NK-92 treated with Interleukin-12 subunit alpha and Interleukin-12 subunit beta, amount 100 ng/mL, for 24 hours (cell line): ENCODE results near the gene XXYLT1.
"Not testable (repeated sequence)": the region's sequence is repeated elsewhere in the genome, so short reads cannot be mapped to it uniquely, and the experiment has no call there.

Source experiments
- DNase-seq: peaks from one replicate; lab custom pipeline; 2025; lab: John Stamatoyannopoulos, UW

Gene XXYLT1, protein sequence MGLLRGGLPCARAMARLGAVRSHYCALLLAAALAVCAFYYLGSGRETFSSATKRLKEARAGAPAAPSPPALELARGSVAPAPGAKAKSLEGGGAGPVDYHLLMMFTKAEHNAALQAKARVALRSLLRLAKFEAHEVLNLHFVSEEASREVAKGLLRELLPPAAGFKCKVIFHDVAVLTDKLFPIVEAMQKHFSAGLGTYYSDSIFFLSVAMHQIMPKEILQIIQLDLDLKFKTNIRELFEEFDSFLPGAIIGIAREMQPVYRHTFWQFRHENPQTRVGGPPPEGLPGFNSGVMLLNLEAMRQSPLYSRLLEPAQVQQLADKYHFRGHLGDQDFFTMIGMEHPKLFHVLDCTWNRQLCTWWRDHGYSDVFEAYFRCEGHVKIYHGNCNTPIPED

DNA sequence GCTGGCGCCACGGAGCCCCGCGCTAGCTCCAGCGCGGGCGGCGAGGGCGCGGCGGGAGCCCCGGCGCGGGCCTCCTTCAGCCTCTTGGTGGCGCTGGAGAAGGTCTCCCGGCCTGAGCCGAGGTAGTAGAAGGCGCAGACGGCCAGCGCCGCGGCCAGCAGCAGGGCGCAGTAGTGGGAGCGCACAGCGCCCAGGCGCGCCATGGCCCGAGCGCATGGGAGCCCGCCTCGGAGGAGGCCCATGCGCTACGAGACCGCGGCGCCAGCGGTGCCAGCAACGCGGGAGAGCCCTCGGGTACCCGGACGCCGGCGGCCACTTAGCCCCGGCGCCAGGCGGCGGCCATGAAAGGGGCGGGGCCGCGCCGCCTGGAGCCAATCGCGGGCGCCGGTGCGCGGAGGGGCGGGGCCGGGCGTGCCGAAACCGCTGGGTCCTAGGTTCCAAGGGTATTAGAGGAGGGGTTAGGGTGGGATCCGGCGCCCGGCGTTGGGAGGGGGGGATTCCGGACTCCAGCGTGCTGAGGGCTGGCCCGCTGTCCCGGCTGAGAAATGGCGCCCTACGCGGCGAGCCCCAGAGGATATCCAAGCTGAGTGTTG lies at the start of gene XXYLT1:
Gene XXYLT1 (minus strand): TSS at position 343 of the 593 bp plus-strand sequence. CDS start 101 bp downstream, at position 242.
- DNase-seq = peak; percentile 79

DNA sequence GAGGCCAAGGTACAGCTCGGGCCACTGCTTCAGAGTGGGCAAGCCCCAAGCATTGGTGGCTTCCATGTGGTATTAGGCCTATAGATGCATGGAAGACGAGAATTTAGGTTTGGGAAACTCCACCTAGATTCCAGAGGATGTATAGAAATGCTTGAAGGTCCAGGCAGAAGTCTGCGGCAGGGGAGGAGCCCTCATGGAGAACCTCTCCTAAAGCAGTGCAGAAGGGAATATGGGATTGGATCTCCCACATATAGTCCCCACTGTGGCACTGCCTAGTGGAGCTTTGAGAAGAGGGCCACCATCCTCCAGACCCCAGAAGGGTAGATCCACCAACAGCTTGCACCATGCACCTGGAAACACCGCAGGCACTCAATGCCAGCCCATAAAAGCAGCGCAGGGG lies 48.1 kb upstream of the XXYLT1 start:
- no peak for DNase-seq

GRCh38 chr3:195312714-195313113 lies 41.8 kb upstream of the XXYLT1 start:
- no peak for DNase-seq

DNA sequence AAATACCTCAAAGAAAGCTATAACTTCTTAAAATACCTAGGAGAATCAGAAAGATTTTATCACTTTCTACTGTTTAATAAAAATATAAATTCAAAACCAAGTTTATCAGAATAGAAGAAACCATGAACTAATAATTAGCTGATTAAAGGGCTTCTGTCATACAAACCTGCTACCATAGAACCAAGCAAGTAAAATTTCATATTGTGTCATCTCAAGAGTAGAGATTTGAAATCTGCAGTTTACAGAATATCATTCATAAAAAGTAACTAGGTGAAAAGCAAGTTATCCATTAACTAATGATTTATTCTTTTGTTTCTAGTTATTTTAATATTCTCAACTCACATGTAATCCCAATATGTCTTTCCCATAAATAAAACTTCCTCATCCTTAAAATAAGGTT lies 36.8 kb upstream of the XXYLT1 start:
- no peak for DNase-seq

- DNase-seq = no peak
Measured at GRCh38 chr3:195306369-195306768, 35.4 kb upstream of the XXYLT1 start.

- DNase-seq = no peak
Measured at GRCh38 chr3:195302431-195302830, 31.5 kb upstream of the XXYLT1 start.

- DNase-seq = no peak
Measured at GRCh38 chr3:195297446-195297845, 26.5 kb upstream of the XXYLT1 start.

GRCh38 chr3:195296662-195297061 lies 25.7 kb upstream of the XXYLT1 start:
- DNase-seq = no peak

DNA sequence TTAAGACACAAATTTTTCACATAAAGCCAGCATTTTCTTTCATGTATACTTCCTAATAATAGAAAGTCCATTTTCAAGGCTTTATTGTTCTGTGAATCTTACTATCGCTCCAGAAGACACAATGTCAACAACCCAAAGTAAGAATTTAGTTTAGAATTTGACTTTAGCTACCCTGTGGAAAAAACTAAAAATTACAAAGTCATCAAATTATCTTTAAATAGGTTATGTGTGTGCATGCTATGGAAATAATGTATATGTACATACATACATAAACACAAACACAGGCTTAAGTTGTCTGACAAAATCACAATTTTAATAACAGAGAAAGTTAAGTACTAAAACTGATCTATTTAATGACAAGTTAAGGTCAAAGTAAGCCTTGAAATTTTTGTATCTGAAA lies 20.2 kb upstream of the XXYLT1 start:
- no peak for DNase-seq

DNA sequence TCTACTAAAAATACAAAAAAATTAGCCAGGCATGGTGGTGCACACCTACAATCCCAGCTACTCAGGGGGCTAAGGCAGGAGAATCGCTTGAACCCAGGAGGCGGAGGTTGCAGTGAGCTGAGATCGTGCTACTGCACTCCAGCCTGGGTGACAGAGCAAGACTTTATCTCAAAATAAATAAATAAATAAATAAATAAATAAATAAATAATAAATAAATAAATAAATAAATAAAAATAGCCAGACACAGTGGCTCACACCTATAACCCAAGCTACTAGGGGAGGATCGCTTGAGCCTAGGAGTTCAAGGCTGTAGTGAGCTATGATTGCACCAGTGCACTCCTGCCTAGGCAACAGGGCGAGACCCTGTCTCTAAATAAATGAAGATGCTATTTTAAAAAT lies 19.7 kb upstream of the XXYLT1 start:
- not testable (repeated sequence) for DNase-seq

GRCh38 chr3:195286115-195286872 lies 15.3 kb upstream of the XXYLT1 start:
- no peak for DNase-seq

- no peak for DNase-seq
Measured at GRCh38 chr3:195285372-195285771, 14.4 kb upstream of the XXYLT1 start.

- DNase-seq = no peak
Measured at GRCh38 chr3:195284842-195285241, 13.9 kb upstream of the XXYLT1 start.

- DNase-seq = no peak
Measured at GRCh38 chr3:195282961-195283360, 12.0 kb upstream of the XXYLT1 start.

DNA sequence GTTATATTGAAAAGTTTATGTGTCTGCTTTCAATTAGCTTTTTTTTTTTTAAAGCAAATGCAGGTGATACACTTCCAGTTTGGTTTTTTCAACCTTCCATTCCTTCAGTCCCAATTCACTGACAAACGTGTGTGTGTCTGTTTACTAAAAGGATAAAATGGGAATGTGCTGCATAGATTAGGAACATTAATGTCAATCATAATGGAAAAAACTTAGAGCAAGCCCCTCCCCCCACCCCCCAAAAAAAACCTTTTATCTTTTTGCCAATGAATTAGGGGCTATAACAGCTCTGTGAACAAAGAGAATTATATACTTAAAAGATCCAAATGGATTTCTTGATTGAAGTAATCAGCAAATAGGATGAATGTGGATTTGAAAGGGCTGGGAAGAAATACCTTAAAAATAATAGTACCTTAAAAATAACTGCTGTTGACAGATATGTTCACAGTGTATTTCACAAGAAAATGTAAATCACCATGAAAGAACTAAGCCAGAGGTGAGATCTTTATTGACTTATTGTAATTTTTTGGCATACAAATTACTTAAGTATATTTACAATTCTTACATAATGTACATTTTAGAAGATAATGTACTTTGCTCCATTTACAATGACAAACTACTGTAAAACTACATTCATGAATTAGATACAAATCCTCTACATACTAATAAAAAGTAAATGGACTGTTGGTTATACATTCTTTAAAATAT lies 3.5 kb upstream of the XXYLT1 start:
- no peak for DNase-seq

DNA sequence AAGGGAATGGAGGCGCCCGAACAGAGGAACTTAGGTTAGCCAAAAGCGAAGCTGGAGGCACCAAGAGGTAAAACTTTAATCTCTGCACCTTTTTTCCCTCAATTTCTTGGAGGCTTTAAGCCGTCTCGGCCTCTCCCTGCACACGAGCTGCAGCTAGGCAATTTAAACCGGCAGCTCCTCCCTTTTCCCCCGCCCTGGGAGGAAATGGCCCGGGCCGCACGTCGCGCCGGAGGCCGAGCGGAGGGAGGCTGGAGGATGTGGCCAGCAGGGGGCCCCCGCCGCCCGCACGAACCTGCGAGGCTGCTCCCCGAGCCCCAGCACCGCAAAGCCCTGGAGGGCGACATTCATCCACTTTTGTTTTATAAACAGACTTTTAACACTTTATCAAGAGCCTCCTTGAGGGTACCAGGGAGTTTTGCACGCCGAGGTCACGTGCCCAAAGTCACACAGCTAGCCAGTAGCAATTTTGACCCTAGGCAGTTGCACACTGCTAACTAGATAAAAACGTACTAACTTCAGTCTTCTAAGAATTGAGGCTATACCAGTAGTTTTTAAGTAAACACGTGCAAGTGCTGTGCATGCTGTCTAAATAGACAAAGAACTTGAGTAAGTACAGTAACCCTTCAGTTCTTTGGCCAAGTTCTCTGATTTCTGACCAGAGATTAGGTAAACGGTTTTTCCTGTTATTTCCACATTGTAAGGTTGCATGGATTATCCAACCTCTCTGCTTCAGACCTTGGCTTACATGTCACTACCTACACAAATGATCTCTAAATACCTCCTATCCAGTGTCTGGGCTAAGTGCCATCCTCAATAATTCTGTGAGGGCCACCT lies 668 bp upstream of the XXYLT1 start:
- DNase-seq = peak; percentile 81

GRCh38 chr3:195270079-195270816 lies 711 bp downstream of the XXYLT1 start:
- no peak for DNase-seq

DNA sequence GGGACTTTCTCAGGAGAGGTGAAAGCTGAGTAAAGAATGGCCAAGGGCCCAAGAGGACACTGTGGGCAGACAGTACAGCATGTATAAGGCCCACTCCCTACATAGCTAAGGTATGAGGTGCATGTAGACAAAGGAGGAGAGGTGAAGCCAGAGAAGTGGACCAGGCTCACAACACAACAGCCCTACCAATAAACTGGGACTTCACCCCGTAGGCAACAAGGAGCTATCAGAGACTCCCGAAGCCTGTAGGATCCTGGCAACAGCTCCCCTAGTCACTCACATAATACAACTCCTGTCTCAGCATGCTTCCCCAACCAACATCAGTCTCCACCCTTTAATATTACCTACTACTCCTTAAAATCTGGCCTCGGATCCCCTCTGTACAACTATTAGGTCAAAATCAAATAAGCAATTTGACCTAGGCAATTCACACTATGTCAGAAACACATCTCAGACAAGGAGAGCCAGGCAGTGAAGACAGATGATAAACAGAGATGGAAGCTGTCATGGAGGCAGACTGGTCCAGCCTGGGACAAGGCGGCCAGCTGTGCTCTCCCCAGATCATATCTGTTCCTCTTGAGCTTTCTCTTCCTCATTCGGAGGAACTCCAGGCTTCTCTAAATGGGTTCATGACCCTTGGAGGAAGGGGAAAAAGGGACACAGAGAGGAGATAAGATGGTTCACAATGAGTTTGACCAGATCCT lies 1.4 kb downstream of the XXYLT1 start:
- DNase-seq = no peak

GRCh38 chr3:195268576-195269309 lies 2.2 kb downstream of the XXYLT1 start:
- DNase-seq = no peak
